ENCODE measurements around the gene NGEF. TPM values are rescaled to one million over a fixed set of nuclear protein-coding genes. Genes with fewer than 3 reads are reported as not detected.
A peak's percentile ranks its signal among the peaks of the same experiment; 100 is the strongest.

The NGEF gene
- total RNA-seq, 1 experiment from 2014 or later, result 5.4 TPM

- TF ChIP-seq NR3C1 (CRISPR knock-in tag; conservative IDR thresholded peaks at IDR 0.05; ENCODE audit: low read depth), result no peak
These were observed 48.0 kb upstream of the NGEF start (continued) for GRCh38 chr2:233060980-233061590.

- Mint-ChIP-seq H3K36me3 (no peaks in the 10 kb centered on the region), H3K27ac (no peak overlapping the region), H3K4me1 (peaks cover 16% of the 10 kb centered on the region), H3K27me3 (ENCODE audit: low read depth) (no peaks in the 10 kb centered on the region), H3K9me3 (no peaks in the 10 kb centered on the region), H3K4me3 (no peak overlapping the region)
- TF ChIP-seq IRF1 (CRISPR knock-in tag; IDR thresholded peaks at IDR 0.05), result no peak
- TF ChIP-seq, protein P1, sequence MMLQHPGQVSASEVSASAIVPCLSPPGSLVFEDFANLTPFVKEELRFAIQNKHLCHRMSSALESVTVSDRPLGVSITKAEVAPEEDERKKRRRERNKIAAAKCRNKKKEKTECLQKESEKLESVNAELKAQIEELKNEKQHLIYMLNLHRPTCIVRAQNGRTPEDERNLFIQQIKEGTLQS (CRISPR knock-in tag; conservative IDR thresholded peaks at IDR 0.05), result no peak
- no peak for TF ChIP-seq NR1H2 (CRISPR knock-in tag; IDR thresholded peaks at IDR 0.05)
- no peak for TF ChIP-seq NFATC4 (CRISPR knock-in tag; IDR thresholded peaks at IDR 0.05)
- no peak for TF ChIP-seq AR (CRISPR knock-in tag; IDR thresholded peaks at IDR 0.05)
- TF ChIP-seq ATF1 (CRISPR knock-in tag; IDR thresholded peaks at IDR 0.05), result no peak
- no peak for TF ChIP-seq HMGA2 (CRISPR knock-in tag; IDR thresholded peaks at IDR 0.05)
- no peak for TF ChIP-seq ATF6 (CRISPR knock-in tag; IDR thresholded peaks at IDR 0.05)
- TF ChIP-seq, protein P2, sequence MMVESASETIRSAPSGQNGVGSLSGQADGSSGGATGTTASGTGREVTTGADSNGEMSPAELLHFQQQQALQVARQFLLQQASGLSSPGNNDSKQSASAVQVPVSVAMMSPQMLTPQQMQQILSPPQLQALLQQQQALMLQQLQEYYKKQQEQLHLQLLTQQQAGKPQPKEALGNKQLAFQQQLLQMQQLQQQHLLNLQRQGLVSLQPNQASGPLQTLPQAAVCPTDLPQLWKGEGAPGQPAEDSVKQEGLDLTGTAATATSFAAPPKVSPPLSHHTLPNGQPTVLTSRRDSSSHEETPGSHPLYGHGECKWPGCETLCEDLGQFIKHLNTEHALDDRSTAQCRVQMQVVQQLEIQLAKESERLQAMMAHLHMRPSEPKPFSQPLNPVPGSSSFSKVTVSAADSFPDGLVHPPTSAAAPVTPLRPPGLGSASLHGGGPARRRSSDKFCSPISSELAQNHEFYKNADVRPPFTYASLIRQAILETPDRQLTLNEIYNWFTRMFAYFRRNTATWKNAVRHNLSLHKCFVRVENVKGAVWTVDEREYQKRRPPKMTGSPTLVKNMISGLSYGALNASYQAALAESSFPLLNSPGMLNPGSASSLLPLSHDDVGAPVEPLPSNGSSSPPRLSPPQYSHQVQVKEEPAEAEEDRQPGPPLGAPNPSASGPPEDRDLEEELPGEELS (CRISPR knock-in tag; IDR thresholded peaks at IDR 0.05), result no peak
- no peak for TF ChIP-seq RORB (CRISPR knock-in tag; IDR thresholded peaks at IDR 0.05)
- TF ChIP-seq, protein P3, sequence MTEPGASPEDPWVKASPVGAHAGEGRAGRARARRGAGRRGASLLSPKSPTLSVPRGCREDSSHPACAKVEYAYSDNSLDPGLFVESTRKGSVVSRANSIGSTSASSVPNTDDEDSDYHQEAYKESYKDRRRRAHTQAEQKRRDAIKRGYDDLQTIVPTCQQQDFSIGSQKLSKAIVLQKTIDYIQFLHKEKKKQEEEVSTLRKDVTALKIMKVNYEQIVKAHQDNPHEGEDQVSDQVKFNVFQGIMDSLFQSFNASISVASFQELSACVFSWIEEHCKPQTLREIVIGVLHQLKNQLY (CRISPR knock-in tag; IDR thresholded peaks at IDR 0.05), result no peak
- DNase-seq (ENCODE audit: low spot score), result no peak
- ChIA-PET POLR2A (interaction anchor here (0.6 kb wide), 1 partner anchor 70 kb away, joined by 3 read pairs; no protein-coding TSS in a partner anchor), CTCF (interaction anchor here (0.6 to 3.6 kb wide), 14 partner anchors 9 to 262 kb away, joined by 3 to 19 read pairs (median 6); partner anchors contain the start of gene ATG16L1)
- no peak for ATAC-seq
These were observed 47.5 kb upstream of the NGEF start for GRCh38 chr2:233060501-233060979.

- no peaks in the 10 kb centered on the region for H3K36me3 Mint-ChIP-seq
- H3K27ac Mint-ChIP-seq, result no peak within 1 kb of the TSS
- no peak for DNase-seq (ENCODE audit: low spot score)
- peaks cover 16% of the 10 kb centered on the region for H3K4me1 Mint-ChIP-seq
- POLR2A ChIA-PET, result no interaction called here
- CTCF ChIA-PET, result interaction anchor here (0.7 to 3.6 kb wide), 14 partner anchors 9 to 207 kb away, joined by 3 to 19 read pairs (median 6); partner anchors contain the start of gene ATG16L1
- no peaks in the 10 kb centered on the region for H3K9me3 Mint-ChIP-seq
- no peak for ATAC-seq
- TF ChIP-seq ZNF396 (CRISPR knock-in tag; IDR thresholded peaks at IDR 0.05; ENCODE audit: borderline replicate concordance), result no peak
- TF ChIP-seq GABPB1 (CRISPR knock-in tag; IDR thresholded peaks at IDR 0.05), result peak; percentile 58; the same call in 1 of the 2 replicates
- no peaks in the 10 kb centered on the region for H3K27me3 Mint-ChIP-seq (ENCODE audit: low read depth)
- H3K4me3 Mint-ChIP-seq, result no peak within 1 kb of the TSS
These were observed 46.9 kb upstream of the NGEF start, which contains the start of gene INPP5D for GRCh38 chr2:233059797-233060500. TSS of gene INPP5D (plus strand) at chr2:233060342. CDS start at chr2:233060479, 137 bp downstream.
